ENCODE measurements around the gene MGAM2.
"Not testable (repeated sequence)": the region's sequence is repeated elsewhere in the genome, so short reads cannot be mapped to it uniquely, and the experiment has no call there.

The MGAM2 gene

GRCh38 chr7:142088022-142088714, 23.4 kb upstream of the MGAM2 start:
- DNase-seq (ENCODE audit: low read depth), result no peak
- no peak for TF ChIP-seq CTCF (conservative IDR thresholded peaks at IDR 0.05; ENCODE audit: low read depth, low read length)
- no peak overlapping the region for H3K4me3 ChIP-seq (ENCODE audit: low read length)

GRCh38 chr7:142089035-142089434, 22.5 kb upstream of the MGAM2 start:
- no peak for DNase-seq (ENCODE audit: low read depth)
- H3K4me3 ChIP-seq (ENCODE audit: low read length), result no peak overlapping the region
- no peak for TF ChIP-seq CTCF (conservative IDR thresholded peaks at IDR 0.05; ENCODE audit: low read depth, low read length)

GRCh38 chr7:142091961-142092360, 19.6 kb upstream of the MGAM2 start:
- DNase-seq (ENCODE audit: low read depth), result no peak
- no peak for TF ChIP-seq CTCF (conservative IDR thresholded peaks at IDR 0.05; ENCODE audit: low read depth, low read length)
- no peak overlapping the region for H3K4me3 ChIP-seq (ENCODE audit: low read length)

GRCh38 chr7:142094861-142095260, 16.7 kb upstream of the MGAM2 start:
- no peak overlapping the region for H3K4me3 ChIP-seq (ENCODE audit: low read length)
- DNase-seq (ENCODE audit: low read depth), result no peak
- TF ChIP-seq CTCF (conservative IDR thresholded peaks at IDR 0.05; ENCODE audit: low read depth, low read length), result no peak

GRCh38 chr7:142097571-142097970, 13.9 kb upstream of the MGAM2 start:
- no peak for DNase-seq (ENCODE audit: low read depth)
- no peak for TF ChIP-seq CTCF (conservative IDR thresholded peaks at IDR 0.05; ENCODE audit: low read depth, low read length)

GRCh38 chr7:142098004-142098403, 13.5 kb upstream of the MGAM2 start:
- H3K4me3 ChIP-seq (ENCODE audit: low read length), result no peak overlapping the region
- no peak for TF ChIP-seq CTCF (conservative IDR thresholded peaks at IDR 0.05; ENCODE audit: low read depth, low read length)
- DNase-seq (ENCODE audit: low read depth), result no peak

More at GRCh38 chr7:142097571-142097970, 13.9 kb upstream of the MGAM2 start:
- H3K4me3 ChIP-seq (ENCODE audit: low read length), result no peak overlapping the region

- H3K4me3 ChIP-seq (ENCODE audit: low read length); DNase-seq (ENCODE audit: low read depth): not testable (repeated sequence)
These were observed 12.2 kb upstream of the MGAM2 start for GRCh38 chr7:142099347-142099746.

All from retinal pigment epithelial cell (primary cell).